Measurements from ENCODE around the gene UGT1A3.
A peak's percentile ranks its signal among the peaks of the same experiment; 100 is the strongest.

Gene UGT1A3

GRCh38 chr2:233811732-233812131, 82.9 kb downstream of the UGT1A3 start:
- no peaks in the 10 kb centered on the region for H3K4me1 ChIP-seq
- no peak overlapping the region for H3K4me3 ChIP-seq
- intact Hi-C loops (cut with DNase I; ENCODE audit: low total_unique reads): no loop called here
- H3K9me3 ChIP-seq: peaks cover 0 to 4% (median 0%) of the 10 kb centered on the region in 3 donors
- no peak for TF ChIP-seq CTCF (IDR thresholded peaks at IDR 0.05)
- DNase-seq: peak in 1 of 2 donors; percentile 7
- no peak overlapping the region for H3K27ac ChIP-seq
- H3K27me3 ChIP-seq: peaks cover 0 to 9% of the 10 kb centered on the region in 2 donors
- H3K36me3 ChIP-seq: no peaks in the 10 kb centered on the region

- Histone ChIP-seq H3K27ac (no peak overlapping the region), H3K36me3 (no peaks in the 10 kb centered on the region), H3K4me1 (no peaks in the 10 kb centered on the region), H3K9me3 (peaks cover 0 to 4% (median 0%) of the 10 kb centered on the region in 3 donors), H3K4me3 (no peak overlapping the region), H3K27me3 (peaks cover 0 to 5% of the 10 kb centered on the region in 2 donors)
- DNase-seq: peak; percentile 10 to 38
- intact Hi-C loops (cut with DNase I; ENCODE audit: low total_unique reads): no loop called here
- TF ChIP-seq CTCF (IDR thresholded peaks at IDR 0.05): no peak
These were observed 84.6 kb downstream of the UGT1A3 start for GRCh38 chr2:233813236-233814055.

- H3K27ac ChIP-seq: no peak overlapping the region
- intact Hi-C loops (cut with DNase I; ENCODE audit: low total_unique reads): no loop called here
- peaks cover 0 to 3% of the 10 kb centered on the region in 2 donors for H3K27me3 ChIP-seq
- TF ChIP-seq CTCF (IDR thresholded peaks at IDR 0.05): no peak
- no peak overlapping the region for H3K4me3 ChIP-seq
- no peaks in the 10 kb centered on the region for H3K4me1 ChIP-seq
- H3K9me3 ChIP-seq: peaks cover 0 to 4% (median 0%) of the 10 kb centered on the region in 3 donors
- H3K36me3 ChIP-seq: no peaks in the 10 kb centered on the region
- peak; percentile 12 to 45 for DNase-seq
These were observed 85.4 kb downstream of the UGT1A3 start for GRCh38 chr2:233814056-233814835.

DNA sequence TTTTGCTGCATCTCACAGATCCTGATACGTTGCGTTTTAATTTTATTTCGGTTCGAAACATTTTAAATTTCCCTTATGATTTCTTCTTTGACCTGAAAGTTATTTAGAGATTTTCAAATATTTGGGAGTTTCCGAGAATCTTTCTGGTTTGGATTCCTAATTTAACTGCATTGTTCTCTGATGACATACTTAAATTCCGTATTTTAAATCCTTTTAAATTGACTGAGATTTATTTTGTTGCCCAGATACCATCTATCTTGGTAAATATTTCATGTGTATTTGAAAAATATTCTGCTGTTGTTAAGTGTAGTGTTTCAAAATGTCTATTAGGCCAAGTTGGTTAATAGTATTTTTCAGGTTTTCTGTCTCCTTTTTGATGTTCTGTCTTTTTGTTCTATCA, 87.0 kb downstream of the UGT1A3 start:
- intact Hi-C loops (cut with DNase I; ENCODE audit: low total_unique reads): no loop called here
- DNase-seq: no peak
- Histone ChIP-seq H3K27me3 (peaks cover 0 to 3% of the 10 kb centered on the region in 2 donors), H3K4me1 (no peaks in the 10 kb centered on the region), H3K36me3 (no peaks in the 10 kb centered on the region), H3K4me3 (no peak overlapping the region), H3K9me3 (peaks cover 0 to 4% (median 0%) of the 10 kb centered on the region in 3 donors), H3K27ac (no peak overlapping the region)
- TF ChIP-seq CTCF (IDR thresholded peaks at IDR 0.05): no peak

GRCh38 chr2:233816334-233816733, 87.5 kb downstream of the UGT1A3 start:
- Histone ChIP-seq H3K9me3 (peaks cover 0 to 4% (median 0%) of the 10 kb centered on the region in 3 donors), H3K27me3 (peaks cover 0 to 1% of the 10 kb centered on the region in 2 donors), H3K36me3 (no peaks in the 10 kb centered on the region), H3K4me3 (no peak overlapping the region), H3K4me1 (no peaks in the 10 kb centered on the region), H3K27ac (no peak overlapping the region)
- intact Hi-C loops (cut with DNase I; ENCODE audit: low total_unique reads): no loop called here
- no peak for TF ChIP-seq CTCF (IDR thresholded peaks at IDR 0.05)
- no peak for DNase-seq
